ENCODE data around the gene PASK.
"Not testable (repeated sequence)": the region's sequence is repeated elsewhere in the genome, so short reads cannot be mapped to it uniquely, and the experiment has no call there.

The PASK gene

GRCh38 chr2:241123816-241124536 is 25.3 kb downstream of the PASK start:
- no peak for DNase-seq (ENCODE audit: low spot score)

- no peak for DNase-seq (ENCODE audit: low spot score)
Measured at GRCh38 chr2:241122376-241123002, 26.8 kb downstream of the PASK start.

- DNase-seq (ENCODE audit: low spot score), result no peak
Measured at GRCh38 chr2:241121008-241121407, 28.3 kb downstream of the PASK start.

- no peak for DNase-seq (ENCODE audit: low spot score)
Measured at GRCh38 chr2:241120440-241120839, 28.8 kb downstream of the PASK start.

DNA sequence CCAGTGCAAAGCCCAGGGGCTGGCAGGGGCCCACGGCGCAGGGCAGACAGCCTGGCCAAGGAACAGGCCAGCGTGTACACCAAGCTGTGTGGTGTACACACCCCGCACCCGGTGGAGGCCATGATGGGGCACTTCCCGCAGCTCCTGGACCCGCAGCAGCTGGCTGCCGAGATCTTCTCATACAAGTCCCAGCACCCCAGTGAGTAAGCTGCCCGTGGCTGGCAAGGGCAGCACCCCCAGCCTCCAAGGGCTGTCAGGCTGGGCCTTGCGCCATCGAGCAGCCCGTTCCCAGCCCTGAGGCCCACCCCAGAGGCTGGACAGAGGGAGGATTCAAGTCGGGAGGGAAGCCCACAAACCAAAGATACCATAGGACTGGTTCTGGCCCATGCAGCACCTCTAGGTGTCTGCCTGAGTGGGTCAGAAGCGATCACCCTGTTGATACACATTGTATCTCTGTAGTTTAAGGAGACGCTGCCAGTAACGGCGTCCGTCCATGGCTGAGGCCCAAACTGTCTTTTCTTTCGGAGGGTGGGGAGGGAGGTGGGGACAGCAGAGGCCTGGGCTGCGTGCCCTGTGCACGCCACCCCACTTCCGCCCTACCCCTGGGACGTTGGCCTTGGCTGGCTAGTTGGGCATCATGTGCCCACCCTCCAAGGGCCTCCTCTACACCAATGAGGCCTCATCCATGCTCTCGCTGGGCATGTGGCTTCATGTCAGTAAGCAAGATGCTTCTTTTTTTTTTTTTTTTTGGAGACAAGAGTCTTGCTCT is 30.4 kb downstream of the PASK start:
- DNase-seq (ENCODE audit: low spot score), result no peak

DNA sequence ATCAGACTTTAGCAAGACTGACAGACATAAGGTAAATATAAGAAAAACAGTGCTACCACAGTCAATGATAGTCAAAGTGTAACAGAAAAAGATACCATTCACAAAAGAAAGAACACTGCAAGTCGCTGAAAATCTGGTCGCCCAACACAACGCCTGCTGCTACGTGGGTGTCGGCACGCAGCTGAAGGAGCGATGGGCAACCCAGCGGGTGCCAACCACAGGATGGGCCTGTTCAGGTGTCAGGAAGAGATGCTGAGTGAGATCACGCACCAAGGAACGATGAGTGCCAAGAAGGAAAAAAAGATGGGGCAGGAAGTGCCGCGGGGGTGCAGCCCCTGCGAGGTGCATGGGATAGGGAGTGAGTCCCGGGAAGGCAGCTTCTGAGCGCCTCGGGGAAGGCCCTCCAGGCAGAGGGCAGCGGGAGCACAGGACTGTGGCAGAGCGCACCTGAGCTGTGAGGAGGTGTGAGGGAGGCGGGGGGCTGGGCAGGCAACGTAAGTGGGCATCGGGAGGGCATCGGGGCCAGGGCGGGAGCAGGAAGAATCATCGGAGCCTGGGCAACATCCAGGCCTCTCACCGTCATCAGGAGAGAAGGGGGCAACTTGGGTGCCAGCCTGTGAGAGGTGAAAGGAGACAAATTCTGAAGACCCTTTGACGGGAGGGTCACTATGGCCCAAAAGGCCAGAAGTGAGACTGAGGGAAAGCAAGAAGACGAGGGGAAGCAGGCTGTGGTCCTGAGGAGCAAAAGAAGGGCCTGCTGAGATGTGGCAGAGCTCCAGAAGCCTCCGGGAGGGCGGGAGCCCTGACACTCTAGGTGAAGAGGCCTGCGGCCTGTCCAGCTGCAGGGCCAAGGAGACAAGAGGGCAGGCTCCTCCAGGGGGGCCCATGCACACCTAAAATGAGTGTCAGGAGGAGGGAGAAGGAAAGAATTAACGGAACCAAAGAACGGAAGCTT is 32.4 kb downstream of the PASK start:
- DNase-seq (ENCODE audit: low spot score), result no peak

GRCh38 chr2:241115361-241115760 is 33.9 kb downstream of the PASK start:
- DNase-seq (ENCODE audit: low spot score), result no peak

DNA sequence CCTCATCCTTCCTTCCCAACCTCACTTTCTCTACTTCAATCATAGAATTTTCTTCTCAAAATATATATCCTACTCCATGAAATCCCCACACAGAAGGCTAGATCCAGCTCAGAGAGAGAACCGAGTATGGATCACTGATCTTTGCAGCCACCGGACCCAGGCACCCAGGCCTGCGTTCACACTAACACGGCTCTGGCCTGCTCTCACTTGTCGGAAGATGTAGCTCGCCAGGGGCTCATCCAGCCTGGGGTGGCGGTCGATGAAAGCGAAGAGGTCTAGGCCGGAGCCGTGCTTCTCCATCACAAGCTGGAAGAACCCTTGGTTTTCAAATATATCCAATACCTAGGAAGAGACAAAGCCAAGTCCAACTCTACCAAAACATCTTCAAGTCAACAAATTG is 34.4 kb downstream of the PASK start:
- no peak for DNase-seq (ENCODE audit: low spot score)

- no peak for DNase-seq (ENCODE audit: low spot score)
Measured at GRCh38 chr2:241112592-241112991, 36.7 kb downstream of the PASK start.

GRCh38 chr2:241112046-241112445 is 37.2 kb downstream of the PASK start:
- no peak for DNase-seq (ENCODE audit: low spot score)

- DNase-seq (ENCODE audit: low spot score), result no peak
Measured at GRCh38 chr2:241111440-241111805, 37.8 kb downstream of the PASK start.

GRCh38 chr2:241110607-241111439 is 38.4 kb downstream of the PASK start:
- DNase-seq (ENCODE audit: low spot score), result no peak

DNA sequence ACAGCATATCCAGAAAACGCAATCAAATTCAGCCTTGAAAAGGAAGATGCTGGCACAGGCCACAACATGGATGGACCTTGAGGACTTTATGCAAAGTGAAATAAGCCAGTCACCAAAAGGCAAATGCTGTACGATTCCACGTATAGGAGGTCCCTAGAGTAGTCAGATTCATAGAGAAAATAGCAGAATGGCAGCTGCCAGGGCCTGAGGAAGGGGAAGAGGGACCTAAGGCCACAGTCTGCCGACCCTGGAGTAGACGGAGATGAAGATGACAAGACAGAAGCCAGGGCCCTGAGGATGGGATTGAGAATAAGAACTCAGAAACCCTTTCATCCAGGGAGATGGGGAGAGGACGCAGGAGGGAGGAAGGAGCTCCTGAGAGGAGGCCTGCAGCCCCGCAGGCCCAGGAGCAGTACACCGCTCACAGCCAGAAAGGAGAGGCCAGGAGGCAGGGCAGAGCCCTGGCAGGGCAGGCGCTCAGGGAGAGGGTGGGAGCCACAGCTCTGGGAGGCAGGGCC is 39.1 kb downstream of the PASK start:
- no peak for DNase-seq (ENCODE audit: low spot score)

GRCh38 chr2:241109210-241110088 is 39.8 kb downstream of the PASK start:
- DNase-seq (ENCODE audit: low spot score), result no peak

- DNase-seq (ENCODE audit: low spot score), result no peak
Measured at GRCh38 chr2:241108271-241109209, 40.7 kb downstream of the PASK start.

DNA sequence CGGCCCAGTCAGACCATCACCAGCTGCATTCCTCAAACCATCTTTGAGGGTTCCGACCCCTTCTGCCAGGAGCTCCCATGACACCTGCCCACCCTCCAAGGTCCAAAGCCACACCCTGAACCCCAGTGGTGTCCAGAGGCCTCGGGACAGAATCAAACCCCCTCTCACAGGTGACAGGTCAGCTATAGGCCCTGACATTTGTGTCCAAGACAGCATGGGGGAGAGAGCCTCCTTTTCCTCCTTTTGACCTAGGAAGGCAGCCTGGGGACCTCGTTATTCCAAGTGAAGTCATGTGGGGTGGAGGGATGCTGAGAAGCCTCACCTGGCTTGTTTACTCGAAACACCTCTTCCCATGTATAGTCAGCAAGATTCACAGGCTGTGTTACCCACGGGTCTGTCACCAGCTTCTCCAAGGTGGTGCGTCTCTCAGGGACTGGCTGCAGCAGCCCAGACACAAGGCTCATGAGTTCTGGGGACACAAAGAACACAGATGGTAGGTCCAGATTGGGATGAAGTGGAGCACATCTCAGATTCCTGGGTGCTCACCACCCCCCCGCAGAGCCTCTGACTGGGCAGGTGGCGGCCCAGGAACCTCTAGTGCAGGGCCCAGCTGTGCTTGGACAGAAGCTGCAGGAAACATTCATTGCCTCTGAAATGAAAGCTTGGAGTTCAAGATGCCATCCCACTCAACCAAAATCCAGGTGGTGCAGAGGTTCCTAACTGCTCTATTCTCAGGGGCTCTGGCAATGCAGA is 42.1 kb downstream of the PASK start:
- no peak for DNase-seq (ENCODE audit: low spot score)

DNA sequence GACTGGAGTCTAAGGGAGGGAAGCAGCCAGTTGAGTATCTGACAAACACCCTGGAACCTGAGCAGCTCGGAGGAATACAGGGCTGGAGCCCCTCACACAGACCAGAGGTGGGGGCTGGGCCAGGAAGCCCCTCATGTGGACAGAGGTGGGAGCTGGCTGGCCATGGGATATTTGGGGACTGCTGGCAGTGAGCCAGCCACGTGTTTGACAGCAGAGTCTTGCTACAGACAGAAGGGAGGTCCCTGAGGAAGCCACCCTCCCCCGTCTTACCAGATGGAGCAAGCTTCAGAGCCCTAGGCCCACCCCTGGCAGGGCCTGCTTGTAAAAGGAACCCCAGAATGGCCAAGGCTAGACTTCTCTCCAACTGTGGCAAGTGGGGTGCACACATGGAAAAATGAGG is 43.6 kb downstream of the PASK start:
- DNase-seq (ENCODE audit: low spot score), result no peak

DNA sequence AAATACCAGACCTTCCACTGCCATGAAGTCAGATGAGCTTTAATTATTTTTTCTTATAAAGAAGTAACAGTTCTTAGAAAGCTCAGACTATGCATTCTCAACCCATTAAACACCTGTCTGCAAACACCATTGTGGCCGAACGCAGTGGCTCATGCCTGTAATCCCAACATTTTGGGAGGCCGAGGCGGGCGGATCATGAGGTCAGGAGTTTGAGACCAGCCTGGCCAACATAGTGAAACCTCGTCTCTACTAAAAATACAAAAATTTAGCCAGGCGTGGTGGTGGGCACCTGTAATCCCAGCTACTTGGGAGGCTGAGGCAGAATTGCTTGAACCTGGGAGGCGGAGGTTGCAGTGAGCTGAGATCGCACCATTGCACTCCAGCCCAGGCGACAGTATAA is 44.7 kb downstream of the PASK start:
- not testable (repeated sequence) for DNase-seq (ENCODE audit: low spot score)
